SKM-1 (cell line): Measurements from ENCODE around the gene XYLT1.
"Not testable (repeated sequence)": the region's sequence is repeated elsewhere in the genome, so short reads cannot be mapped to it uniquely, and the experiment has no call there.

Experiments
- DNase-seq: peaks from one replicate; lab custom pipeline; 2025; ENCODE audit not compliant: unreplicated experiment; lab: John Stamatoyannopoulos, UW

The XYLT1 gene

DNA sequence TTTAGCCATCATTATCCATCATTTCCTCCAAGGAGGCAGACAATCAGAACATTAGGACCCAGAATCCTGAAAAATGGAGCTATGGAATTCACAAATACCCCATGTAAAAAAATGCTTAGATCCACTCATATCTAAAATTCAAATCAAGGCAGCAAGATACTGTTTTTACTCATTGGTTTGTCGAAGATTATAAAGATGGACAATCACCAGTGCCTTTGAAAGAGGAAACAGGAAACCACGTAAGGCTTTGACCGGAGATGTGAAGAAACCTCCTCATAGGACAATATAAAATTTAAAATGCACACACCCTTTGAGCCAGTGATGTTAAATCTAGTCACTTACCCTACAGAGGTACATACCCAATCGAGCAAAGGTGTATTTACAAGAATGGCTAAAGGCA is 130.0 kb downstream of the XYLT1 start:
- no peak for DNase-seq

- DNase-seq, result no peak
Measured at GRCh38 chr16:17339764-17340541, 130.8 kb downstream of the XYLT1 start.

GRCh38 chr16:17338244-17338643 is 132.5 kb downstream of the XYLT1 start:
- DNase-seq, result no peak

DNA sequence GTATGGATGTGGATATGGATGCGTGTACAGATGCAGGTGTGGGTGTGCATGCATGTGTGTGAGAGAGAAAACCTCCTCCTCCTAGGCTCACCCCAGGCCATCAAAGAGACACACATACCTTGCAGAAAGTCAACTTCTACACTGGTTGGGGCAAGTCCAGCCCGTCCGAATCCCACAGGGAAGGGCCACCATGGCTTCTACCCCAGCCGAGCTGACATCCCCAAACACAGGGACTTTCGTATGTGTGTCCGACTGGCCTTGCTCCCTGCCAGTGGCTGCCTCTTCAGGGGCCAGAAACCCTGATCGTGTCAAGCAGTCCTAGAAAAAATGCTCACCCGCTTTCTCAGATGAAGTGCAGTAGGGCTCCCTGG is 134.2 kb downstream of the XYLT1 start:
- DNase-seq, result no peak

DNA sequence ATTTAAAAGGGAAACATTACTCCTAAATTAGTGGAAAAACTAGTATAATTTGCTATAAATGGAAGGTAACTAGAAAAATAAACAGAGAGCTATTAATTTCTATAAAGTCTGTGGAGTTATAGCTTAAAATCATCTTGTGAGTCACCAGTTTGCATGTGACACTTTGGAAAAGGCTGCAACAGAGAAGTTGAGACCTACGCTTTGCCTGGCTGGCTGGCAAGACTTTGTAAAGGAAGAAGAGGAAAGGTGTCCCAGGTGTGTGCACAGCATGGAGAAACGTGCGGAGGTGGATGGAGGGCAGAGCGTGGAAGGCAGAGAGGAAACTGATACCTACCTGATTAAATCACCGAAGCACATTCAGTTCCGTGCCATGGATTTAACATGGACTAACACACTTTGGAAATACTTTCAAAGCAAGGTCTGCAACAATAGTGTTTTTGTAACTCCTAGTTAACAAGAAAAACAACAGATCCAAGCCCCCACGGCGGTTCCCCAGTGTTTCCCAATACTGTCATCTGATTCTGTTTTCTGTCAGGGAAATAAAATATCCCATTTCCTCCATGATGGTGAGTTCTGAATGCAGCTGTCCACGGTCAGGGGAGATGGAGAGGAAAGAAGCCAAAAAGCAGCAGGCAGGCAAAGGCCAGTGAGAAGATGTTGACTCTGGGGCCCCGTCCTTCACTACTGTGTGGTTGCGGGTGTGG is 134.8 kb downstream of the XYLT1 start:
- DNase-seq, result no peak

DNA sequence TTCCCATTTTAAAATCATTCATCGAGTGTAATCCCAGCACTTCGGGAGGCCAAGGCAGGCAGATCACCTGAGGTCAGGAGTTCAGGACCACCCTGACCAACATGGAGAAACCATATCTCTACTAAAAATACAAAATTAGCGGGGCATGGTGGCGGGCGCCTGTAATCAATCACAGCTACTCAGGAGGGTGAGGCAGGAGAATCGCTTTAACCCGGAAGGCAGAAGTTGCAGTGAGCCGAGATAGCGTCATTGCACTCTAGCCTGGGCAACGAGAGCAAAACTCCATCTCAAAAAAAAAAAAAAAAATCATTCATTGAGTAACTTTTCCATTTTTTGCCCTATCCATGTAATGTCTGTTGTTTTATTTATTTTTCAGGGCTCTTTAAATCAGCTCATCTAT is 135.4 kb downstream of the XYLT1 start:
- DNase-seq, result not testable (repeated sequence)

DNA sequence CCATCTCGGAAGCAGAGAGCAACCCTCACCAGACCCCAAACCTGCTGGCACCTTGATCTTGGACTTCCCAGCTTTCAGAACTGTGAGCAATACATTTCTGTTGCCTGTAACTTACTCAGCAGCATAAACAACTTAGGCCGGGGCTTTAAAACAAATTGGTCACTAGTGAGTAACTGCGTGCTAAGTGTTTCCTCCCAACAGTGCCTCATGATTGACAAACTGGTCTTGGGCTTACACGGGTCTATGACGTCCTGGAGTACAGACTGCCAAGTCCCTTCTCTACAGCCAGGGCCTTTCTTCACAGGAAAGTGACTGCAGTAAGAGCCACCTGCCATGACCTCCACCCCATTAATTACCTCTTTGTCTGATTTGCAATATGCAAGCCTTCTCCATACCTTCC is 136.7 kb downstream of the XYLT1 start:
- DNase-seq, result no peak

- DNase-seq, result no peak
Measured at GRCh38 chr16:17333229-17333628, 137.5 kb downstream of the XYLT1 start.

- no peak for DNase-seq
Measured at GRCh38 chr16:17331991-17332390, 138.8 kb downstream of the XYLT1 start.

- DNase-seq, result no peak
Measured at GRCh38 chr16:17331071-17331607, 139.6 kb downstream of the XYLT1 start.

GRCh38 chr16:17330044-17330443 is 140.7 kb downstream of the XYLT1 start:
- no peak for DNase-seq

DNA sequence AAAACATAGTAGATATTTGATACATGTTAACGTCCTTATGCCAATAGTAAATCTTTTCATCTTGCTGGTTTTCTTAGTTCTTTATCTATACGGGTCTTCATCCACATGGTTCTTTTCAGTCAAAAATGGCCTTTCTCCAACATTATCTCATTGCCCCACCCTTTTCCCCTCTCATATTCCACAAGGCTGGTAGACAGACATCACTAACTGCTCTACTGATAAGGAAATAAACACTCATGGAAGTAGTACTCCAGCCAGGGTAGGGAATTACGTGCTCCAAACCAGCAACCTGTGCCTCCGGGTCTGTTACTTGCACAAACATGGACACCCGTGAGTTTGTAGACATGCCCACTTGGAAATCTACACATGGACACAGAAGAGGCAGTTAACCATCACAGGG is 141.4 kb downstream of the XYLT1 start:
- DNase-seq, result no peak

- DNase-seq, result no peak
Measured at GRCh38 chr16:17328932-17329331, 141.8 kb downstream of the XYLT1 start.

DNA sequence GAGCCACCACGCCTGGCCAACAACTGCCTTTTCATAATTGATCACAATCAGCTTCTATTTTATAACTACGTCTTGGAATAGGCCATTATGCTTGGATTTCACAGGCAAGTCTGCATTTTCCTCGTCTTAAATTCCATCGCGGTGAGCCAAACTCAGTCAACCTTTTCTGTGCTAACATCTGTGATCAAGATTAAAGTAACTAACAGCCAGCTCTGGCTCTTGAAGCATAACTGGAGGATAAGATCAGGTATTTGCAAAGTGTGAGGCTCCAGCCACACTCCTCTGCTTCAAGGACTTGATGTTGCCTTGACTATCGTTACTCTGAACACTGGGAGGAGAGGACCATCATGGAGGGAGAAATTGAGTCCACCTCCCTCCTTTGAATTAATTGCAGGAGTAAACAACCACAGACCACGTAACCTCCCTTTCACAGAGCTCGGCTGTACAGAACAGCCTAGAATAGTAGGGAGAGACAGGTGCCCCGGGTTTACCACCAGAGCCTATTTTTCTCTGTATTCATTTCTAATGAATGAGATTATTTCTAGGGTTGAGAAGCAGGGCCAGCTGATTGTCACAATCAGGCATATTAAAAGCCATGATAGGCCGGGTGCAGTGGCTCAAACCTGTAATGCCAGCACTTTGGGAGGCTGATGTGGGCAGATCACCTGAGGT is 143.0 kb downstream of the XYLT1 start:
- DNase-seq, result no peak

GRCh38 chr16:17325476-17326143 is 145.2 kb downstream of the XYLT1 start:
- DNase-seq, result no peak

- no peak for DNase-seq
Measured at GRCh38 chr16:17324451-17324850, 146.3 kb downstream of the XYLT1 start.

GRCh38 chr16:17323171-17323570 is 147.6 kb downstream of the XYLT1 start:
- DNase-seq, result no peak

DNA sequence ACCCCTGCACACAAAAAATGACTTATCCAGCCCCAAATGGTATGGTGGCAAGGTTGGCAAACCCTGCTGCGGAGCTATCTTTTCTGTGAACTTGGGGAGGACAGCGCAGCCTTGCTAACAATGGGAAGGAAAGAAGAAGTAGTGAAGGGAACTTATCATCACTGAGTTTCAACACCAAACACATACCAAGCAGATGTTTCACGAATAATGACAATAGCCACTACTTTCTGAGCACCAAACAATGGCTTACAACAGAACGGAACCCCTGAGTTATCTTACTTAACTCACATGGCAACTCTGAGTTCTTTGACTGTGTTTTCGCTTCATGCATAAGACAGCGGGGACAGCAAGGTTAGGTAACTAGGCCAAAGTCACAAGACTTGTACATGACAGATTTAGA is 148.9 kb downstream of the XYLT1 start:
- peak; percentile 62 for DNase-seq

DNA sequence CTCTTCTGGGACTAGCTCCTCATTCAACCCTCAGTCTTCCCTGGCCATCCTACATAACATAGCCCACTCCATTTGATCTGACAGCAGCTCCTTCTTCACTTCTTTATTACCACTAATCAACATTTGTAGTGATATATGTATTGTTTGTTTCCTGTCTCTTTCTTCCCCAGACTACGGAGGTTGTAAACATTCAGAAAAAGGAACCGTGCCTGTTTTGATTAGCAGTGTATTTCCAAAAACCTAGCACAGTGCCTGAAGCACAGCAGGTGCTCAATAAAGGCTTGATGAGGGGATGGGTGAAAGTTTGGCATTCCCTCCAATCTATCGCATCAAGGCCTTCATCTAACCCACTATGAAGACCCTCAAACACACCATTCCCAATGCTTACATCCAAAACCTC is 150.8 kb downstream of the XYLT1 start:
- no peak for DNase-seq

DNA sequence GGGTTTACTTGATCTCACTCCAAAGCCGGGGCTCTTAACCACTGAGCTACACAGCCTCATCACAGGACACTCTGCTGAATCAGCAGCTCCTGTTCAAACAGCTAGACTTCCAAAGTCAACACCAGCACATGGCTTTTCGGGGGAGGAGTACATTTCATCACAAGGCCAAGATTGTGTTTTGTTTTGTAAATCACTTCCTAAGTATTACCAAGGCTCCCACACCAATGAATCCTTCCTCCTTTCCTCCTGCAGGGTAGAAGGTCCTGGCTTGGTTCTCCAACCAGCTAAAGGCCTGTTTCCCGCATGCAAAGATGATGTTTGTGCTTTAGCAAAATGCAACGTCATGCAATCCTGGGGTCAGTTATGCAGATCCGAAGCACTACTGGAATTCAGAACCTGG is 152.5 kb downstream of the XYLT1 start:
- no peak for DNase-seq

GRCh38 chr16:17316005-17316404 is 154.8 kb downstream of the XYLT1 start:
- no peak for DNase-seq
